Measurements from ENCODE around the gene TLE5.
"Not testable (repeated sequence)": the region's sequence is repeated elsewhere in the genome, so short reads cannot be mapped to it uniquely, and the experiment has no call there.

The TLE5 gene

GRCh38 chr19:3045191-3045590 is 17.1 kb downstream of the TLE5 start:
- DNase-seq (ENCODE audit: low spot score): no peak

GRCh38 chr19:3042621-3043267 is 19.6 kb downstream of the TLE5 start:
- DNase-seq (ENCODE audit: low spot score): no peak

GRCh38 chr19:3041761-3042620 is 20.3 kb downstream of the TLE5 start:
- DNase-seq (ENCODE audit: low spot score): no peak

GRCh38 chr19:3041327-3041726 is 21.0 kb downstream of the TLE5 start:
- no peak for DNase-seq (ENCODE audit: low spot score)

GRCh38 chr19:3039641-3040077 is 22.6 kb downstream of the TLE5 start:
- DNase-seq (ENCODE audit: low spot score): no peak

GRCh38 chr19:3039125-3039524 is 23.2 kb downstream of the TLE5 start:
- no peak for DNase-seq (ENCODE audit: low spot score)

GRCh38 chr19:3038214-3038613 is 24.1 kb downstream of the TLE5 start:
- DNase-seq (ENCODE audit: low spot score): no peak

- DNase-seq (ENCODE audit: low spot score): not testable (repeated sequence)
Measured at GRCh38 chr19:3036977-3037544, 25.2 kb downstream of the TLE5 start.

- peak; percentile 84 for DNase-seq (ENCODE audit: low spot score)
Measured at GRCh38 chr19:3036119-3036976, 25.9 kb downstream of the TLE5 start.

- peak; percentile 99 for DNase-seq (ENCODE audit: low spot score)
Measured at GRCh38 chr19:3035542-3036118, 26.7 kb downstream of the TLE5 start.

- DNase-seq (ENCODE audit: low spot score): peak; percentile 37
Measured at GRCh38 chr19:3034656-3035541, 27.4 kb downstream of the TLE5 start.

- DNase-seq (ENCODE audit: low spot score): no peak
Measured at GRCh38 chr19:3034406-3034655, 28.0 kb downstream of the TLE5 start.

GRCh38 chr19:3033595-3034405 is 28.5 kb downstream of the TLE5 start:
- DNase-seq (ENCODE audit: low spot score): no peak

- DNase-seq (ENCODE audit: low spot score): no peak
Measured at GRCh38 chr19:3031607-3031867, 30.8 kb downstream of the TLE5 start.

- no peak for DNase-seq (ENCODE audit: low spot score)
Measured at GRCh38 chr19:3029065-3029923, 33.0 kb downstream of the TLE5 start, which contains the start of gene TLE2. Gene TLE2 (minus strand): TSS chr19:3029280. CDS start chr19:3028904, 376 bp downstream.

- DNase-seq (ENCODE audit: low spot score): no peak
Measured at GRCh38 chr19:3028305-3029064, 33.8 kb downstream of the TLE5 start.

GRCh38 chr19:3027981-3028304 is 34.4 kb downstream of the TLE5 start:
- DNase-seq (ENCODE audit: low spot score): no peak

GRCh38 chr19:3027292-3027691 is 35.0 kb downstream of the TLE5 start:
- DNase-seq (ENCODE audit: low spot score): no peak

- DNase-seq (ENCODE audit: low spot score): no peak
Measured at GRCh38 chr19:3026768-3027167, 35.5 kb downstream of the TLE5 start.
